ENCODE data around the gene RCAN2.

RCAN2 gene

DNA sequence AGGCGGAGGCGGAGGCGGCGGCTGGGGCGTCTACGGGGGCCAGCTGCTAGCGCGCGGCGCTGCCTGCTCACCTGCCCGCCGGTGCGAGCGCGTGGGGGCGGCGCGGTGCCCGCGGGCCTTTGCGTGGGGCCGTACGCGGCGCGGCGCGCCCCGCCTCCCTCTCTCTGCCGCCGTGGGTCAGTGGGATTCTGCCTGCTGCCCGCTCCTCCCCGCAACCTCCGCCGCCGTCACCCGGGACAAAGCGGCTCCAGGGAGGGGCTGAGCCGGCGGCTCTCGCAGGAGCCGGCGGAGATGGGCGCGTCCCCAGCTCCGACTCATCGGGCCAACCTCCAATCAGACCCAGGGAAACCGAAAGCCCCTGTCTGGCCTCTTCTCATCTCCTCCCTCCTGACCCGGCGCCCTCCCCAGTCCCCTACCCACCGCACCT, at the start of gene RCAN2:
TSS of gene RCAN2 (minus strand) at position 249 of the 427 bp plus-strand sequence.
- DNase-seq = peak; percentile 6 to 13

DNA sequence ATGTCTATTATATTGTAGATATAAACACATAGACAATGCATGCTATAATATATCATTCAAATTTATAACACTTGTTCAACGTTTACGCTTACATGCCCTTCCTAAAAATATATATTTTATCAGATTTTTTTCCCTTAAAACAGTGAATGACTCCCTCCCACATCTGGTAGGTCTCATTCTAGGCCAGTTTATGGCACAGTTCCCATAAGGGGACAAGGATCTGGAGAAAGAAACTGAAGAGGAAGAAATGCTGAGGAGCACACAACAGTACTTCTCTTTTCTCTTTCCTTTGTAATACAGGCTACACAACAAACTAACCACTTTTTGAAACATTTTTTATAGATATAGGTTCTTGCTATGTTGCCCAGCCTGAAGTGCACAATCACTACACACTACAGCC, 48.6 kb upstream of the RCAN2 start:
- DNase-seq = no peak

DNA sequence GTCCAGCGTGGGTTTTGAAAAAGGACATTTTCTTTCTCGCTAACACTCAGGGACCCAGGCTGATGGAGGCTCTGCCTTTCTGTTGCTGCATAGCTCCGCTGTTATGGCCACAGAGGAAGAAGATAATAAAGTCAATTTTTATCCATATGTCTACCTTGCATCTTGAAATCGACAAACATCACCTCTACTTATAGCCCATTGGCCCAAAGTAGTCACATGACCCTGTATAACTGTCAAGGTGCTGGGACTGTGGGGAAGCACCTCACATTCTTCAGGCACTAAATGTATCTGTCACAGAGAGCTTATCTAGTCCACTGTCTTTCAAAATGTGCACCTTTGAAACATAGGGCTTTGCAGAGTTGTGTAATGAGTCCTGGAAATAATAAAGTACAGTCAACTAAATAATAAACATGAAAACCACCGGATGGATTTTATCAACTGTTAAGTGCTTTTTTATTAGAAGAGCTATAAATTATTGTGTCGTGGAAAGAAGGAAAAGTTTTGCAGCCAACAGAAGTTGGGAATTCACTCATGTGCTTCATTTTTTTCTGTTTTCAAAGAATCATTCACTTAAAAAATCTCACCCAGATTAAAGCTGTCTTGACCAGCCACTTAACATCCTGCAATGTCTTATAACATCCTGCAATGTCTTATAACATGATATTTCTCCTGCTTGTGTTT, 47.7 kb upstream of the RCAN2 start:
- no peak for DNase-seq

DNA sequence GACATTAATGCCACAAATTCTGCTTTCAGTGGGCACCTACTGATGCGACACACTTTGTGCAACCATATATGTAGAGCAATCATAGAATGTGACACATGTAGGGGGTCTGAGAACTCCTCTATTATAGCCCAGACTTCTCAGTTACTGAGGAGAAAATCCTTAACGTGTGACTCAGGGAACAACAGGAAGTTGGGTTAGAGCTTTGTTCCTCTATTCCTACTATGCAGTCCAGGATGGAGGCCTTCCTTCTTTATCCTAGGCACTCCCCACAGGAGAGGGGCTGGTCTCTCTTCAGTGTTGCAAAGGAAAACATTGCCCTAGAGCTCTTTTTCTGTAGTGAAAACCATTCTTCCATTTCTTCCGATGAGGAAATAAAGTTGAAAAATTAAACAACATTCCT, 39.6 kb upstream of the RCAN2 start:
- no peak for DNase-seq

DNA sequence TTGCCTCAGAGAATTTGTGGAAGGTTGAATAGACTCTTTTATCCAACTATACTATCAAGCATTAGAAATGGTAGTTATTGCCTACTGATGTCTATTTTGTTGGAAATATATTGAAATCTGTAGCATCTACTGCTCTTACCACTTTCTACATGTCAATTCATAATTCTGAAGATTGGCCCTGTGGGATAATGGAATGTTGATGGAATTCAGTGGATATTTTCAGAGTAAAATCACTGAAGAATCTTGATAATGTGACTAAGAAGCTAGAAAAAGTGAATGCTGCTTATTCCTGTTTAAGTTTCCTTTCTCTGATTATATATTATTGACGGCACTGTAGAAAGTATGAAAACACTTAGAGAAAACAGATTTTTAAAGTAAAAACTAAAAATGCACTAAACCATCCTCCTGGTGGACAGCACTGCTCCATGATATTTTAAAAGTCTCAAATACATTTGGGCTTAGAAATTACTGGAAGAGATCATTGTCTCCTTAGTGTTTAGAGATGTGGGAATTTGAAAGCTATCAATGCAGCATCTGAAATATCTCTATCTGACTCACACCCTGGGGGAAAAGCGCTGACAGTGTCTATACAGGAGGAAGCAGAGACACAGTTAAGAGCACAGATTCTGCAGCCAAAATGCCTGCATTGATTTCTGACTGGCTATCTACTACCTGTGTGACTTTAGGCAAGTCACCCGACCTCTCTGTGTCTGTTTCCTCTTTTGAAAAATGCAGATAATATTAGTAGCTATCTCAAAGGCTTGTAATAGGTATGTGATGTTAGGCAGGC, 37.9 kb upstream of the RCAN2 start:
- no peak for DNase-seq

DNA sequence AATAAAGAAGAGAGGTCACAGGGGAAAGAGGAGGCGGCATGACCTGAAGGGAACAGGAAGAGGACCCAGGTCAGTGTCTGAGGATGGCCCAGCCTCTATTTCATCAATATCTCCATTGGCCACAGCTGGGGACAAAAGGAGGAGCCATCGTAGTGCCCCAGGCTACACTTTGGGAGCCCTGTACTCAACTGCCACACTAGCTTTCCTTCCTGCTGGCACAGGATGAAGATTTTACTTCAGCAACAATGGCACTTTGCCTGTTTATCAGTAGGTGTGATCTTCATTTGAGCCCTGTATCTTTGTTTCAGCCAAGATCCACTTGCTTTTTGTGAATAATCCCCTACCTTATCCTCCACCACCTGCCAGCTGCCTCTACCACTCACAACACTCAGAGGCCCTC, 35.4 kb upstream of the RCAN2 start:
- DNase-seq = no peak

DNA sequence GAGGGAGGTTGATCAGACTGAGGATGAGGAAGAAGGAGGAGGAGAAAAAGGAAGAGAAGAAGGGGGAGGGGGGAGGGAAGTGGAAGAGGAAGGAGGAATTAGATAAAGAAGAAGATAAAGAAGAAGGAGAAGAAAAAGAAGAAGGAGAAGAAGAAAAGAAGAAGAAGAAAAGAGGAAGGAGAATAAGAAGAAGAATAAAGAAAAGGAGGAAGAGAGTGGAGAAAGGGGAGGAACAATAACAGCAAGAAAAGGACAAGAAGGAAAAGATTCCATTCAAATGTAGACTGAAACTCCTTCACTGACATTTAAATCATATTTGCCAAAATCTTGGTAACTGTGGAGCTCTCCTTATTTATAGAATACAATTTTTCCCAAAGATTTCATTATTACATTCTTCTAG, 34.3 kb upstream of the RCAN2 start:
- no peak for DNase-seq

DNA sequence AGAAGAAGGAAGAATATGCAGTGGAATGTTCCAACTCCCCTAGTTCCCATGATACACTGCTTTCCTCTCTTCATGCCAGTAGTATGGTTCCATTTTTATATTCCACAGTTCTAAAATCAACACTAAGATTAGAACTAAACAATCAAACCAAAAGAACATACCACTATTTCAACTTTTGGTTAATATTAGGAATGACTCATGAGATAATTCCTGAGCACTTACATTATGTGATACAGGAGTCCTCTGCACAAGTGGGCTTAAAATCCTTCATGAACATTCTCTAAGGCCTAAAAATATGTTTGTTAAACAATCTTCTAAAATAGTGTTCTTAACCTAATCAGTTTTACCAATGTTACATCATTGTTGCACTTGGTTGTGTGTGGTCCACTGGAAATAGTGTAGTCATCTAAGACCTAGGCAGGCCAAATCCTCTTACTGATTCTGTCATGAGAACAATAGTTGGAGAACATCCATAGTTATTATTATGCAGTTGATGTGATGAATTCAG, 30.3 kb upstream of the RCAN2 start:
- DNase-seq = no peak

DNA sequence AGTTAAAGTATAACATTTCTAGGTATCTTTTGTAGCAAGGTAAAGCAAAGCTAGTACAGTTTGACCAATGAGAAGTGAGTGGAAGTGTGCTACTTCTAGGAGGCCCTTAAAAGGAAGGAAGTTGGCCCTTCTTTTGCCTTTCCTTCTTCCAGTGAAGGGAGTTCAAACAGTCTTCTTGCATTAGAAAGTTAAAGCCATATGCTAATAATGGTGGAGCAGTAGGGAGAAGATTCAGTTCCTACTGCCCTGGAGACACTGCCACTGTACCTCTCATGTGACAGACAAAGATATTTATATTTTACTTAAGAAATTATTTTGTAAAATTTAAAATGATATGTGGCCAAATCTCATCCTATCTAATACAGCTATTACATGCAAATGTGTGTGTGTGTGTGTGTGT, 26.0 kb upstream of the RCAN2 start:
- no peak for DNase-seq

DNA sequence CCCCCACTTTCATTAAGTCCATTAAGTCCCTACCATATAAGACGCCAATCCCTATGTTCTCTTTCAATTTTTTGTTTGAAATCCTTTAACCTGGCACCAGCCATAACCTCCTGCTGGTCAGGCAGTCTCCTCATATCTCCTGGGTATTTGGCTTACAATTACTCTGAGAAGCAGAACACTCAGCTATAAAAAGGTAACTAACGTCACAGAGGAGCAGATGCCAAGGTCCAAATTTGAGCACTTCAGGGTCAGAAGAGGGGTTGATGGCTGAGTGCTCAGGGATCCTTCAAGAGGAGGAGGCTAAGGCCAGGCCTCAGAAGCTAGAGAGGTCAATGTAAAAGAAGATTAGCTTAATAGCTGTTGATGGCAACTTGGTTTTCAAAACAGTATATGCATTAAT, 22.3 kb upstream of the RCAN2 start:
- no peak for DNase-seq

DNA sequence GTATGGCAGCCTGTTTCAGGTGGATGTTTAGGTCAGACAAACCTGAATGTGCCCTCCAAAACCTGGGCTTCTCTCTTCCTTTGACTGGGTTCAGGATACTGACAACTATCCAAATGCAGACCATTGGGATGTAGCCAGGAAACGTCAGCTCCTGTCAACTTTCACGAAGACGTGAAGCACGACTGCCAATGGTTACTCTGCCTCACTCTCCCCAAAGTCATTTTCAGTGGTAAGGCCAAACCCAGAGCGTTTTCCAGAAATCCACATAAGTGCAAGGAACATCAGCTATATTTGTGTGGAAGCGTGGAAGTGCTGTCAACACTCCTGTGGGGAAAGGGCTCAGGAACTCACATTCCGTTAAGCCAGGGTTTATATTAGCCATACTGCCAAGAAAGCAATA, 20.1 kb upstream of the RCAN2 start:
- DNase-seq = no peak

DNA sequence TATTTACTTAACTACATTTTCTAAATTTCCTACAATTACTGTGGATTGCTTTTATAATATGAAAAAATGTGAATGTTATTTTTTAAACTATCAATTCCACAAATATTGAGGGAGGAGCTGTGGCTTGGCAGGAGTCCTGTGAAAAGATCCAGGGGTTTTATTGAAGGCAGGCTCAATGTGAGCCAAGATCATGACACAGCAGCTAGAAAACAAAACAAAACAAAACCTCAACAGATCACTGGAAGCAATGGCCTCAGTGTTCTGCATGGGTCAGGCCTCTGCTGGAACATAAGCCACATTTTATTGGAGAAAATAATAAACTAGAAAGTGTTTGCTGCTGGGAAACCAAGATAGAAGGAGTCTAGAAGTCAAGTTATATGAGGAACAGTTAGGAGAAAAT, 19.4 kb upstream of the RCAN2 start:
- DNase-seq = no peak

DNA sequence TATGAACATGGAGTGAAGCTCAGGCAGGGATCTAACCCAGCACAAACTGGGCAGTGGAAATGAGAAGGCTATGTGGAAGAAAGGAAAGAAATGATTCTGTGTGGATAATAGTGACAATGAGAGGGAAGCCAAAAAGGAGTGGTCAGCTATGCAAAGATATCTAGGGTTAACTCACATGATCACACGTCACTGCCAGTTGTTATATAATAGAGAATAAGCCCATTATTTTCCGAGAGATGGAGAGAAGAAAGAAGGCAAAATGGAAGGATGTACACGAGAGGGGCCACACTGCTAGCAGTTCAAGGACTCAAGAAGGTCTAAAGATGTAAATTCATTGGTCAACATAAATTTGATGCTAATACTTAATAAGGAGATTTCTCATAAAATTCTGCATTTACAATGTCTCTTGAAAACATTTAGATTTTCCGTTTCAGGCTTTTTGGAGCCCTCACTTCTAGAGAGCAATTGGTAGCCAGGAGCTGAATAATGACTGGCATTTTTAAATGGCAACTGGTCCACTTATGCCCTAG, 18.8 kb upstream of the RCAN2 start:
- no peak for DNase-seq

DNA sequence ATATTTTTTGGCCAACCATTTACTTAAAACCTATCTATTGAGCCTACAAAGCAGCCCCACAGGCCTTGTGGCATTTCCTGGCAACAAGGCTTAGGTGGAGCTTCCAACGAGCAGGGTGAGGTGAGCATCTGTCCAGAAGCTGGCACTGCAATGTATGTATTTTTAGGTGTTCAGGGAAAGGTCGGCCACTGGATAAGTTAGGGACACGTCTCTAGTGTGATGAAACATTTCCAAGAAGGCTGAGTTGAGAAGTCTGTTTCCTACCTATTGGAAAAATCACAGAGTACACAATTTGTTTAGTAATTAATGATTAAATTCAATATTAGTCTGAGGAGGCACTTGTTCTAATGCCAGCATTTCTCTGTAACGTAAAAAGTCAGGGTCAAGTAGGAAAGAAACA, 17.8 kb upstream of the RCAN2 start:
- DNase-seq = no peak

DNA sequence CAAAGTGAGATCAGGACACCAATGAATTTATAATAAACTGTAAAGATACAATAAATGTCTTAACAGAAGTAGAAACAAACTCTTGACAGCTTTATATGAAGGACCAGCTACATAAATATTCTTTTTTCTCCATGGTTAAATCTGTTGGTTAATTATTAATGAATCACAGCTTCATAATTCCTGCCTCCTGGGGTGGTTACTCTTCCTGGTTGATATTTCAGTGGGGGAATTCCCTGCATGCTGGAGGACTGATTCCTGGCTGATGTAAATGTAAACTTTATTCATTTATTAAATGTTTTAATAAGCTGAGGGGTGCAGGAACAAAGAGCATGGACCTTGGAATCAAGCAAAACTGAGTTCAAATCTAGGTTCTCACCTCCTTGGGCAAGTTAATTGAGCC, 16.2 kb upstream of the RCAN2 start:
- DNase-seq = no peak

DNA sequence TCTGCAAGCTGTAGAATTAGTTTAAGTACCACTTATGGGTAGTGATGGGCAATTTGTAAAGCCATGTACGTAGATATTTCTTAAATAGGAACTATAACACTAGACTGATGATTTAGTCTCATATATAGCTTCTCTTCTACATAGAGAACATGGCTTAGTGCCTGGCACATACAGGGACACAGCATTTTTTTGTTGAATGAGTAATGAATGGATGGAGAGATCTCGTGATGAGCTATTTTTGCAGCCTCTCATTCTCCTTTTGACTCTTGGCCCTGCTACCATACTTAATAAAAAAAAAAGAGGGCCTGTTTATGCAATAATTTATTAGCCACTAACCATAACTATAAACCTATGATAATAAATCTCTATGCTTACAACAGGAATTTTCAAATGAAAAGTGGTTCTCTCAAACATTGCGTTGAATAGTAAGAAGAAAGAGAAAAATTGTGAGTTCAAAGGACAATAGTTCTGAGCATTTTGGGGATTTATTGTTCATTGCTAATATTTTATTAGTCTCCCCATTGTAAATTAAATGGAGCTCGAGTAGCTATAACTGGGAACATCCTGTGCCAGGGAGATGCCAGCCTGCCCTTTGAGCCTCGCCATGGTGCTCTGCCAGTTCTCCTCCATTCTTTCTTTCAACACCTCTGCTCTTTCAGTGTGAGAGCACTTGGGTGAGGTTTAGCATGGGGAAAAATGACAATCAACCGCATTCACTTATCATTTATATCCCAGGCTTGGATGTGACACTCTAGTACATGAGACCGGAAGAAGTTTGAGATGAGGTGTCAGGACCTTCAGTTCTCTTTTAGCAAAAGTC, 14.7 kb upstream of the RCAN2 start:
- DNase-seq = no peak

DNA sequence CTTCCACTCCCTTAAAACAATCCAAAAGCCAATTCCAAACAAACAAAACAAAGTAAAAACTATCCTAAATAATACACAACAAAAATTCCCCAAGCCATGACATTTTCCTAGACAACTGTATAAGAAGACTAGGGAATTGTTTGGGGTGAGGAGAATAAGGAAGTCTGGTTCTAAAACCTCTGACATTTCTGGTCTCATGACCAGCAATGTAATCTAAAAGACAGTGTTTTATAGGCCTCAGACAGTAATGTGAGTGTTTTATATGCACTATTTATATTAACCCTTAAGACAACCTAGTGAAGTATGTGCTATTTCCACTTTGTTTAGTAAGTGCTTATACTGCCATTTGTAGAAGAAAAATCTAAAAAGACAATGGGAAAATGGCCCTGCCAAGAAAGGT, 13.0 kb upstream of the RCAN2 start:
- DNase-seq = no peak

DNA sequence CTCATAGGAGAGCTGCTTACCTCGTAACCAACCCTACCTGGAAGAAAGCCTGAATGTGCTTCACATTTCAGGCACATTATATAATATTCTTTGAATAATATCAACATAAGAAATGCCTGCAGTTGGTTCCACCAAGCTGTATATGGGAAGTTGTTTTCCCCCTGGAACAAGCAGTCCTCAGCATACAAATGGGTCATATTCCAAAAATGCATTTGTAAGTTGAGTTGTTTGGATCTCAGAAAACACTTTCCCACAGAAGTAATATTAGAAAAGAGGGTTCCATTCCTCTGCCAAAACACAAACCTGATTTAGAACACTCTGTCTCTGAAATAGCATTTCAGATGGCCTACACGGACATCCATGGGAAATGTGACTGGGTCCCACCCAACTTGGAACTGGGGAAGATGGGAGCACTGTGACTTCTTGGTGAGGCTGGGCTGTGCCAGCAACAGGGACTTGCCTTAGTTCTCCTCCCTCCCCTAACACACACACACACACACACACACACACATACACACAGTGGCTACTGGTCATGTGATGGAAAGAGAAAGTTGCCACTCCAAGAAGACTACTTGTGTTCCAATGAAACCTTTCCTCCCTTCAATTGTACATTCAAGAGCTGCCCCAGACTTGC, 11.4 kb upstream of the RCAN2 start:
- DNase-seq = no peak

DNA sequence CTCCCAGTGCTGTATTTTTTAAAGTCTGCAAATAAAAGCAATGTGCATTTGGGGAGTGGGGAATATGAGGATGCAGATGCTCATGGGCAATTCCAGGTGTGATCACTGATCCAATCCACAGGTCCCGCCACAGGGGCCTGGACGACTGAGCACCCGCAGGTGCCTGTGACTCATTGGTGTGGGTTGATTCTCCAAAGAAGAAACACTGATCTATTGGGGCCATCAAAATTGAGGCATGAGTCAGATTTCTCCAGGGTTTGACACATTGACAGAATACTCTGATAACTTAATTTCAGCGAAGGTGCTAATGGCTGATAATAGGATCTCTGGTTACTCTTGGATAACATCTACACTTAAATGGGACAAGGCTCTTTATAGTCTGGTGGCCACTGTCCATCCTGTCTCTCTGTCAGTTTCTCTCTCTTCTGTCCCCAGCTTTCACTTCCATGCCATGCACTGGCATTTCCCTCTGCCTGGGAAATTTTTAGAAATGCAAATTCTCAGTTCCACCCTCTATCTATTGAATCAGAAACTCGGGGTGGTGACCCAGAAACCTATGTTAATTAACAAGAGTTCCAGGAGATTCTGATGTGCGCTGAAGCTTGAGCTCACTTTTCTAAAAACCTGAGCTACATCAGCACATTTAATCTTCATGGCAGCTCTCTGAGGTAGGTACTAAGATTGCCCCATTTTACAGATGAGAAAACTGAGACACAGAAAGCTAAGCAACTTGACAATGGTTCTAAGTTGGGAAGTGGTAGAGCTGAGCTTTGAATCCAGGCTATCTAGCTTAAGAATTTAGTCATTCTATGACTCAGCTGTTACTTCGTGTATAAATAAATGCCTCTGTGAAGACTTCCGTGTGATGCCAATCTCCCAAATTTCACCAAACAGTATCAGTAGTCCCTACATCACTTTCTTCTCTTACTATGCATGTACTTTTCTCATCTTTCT, 10.2 kb upstream of the RCAN2 start:
- no peak for DNase-seq

DNA sequence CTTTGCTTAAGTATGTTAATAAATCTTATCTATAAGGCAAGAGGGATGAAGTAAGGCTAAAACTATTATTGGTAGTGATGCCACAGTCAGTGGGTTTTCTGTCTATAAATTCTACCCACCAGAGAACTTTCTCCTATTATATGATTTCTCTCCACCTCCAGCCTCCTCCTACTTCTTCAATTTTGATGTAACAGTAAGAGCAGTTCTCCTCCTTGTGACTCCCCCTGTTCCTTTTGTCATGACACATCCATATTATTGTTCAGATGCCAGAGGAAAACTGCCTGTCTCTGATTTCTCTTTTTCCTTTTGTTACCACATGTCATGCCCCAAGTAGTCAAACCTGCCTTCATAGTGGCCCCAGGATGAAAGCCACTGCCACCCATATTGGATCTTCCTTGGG, 9.1 kb upstream of the RCAN2 start:
- no peak for DNase-seq

All from CD4-positive, alpha-beta T cell treated with Interleukin-4 for 1 hour (primary cell).